ENCODE results near the gene CCDC137. TPM values are rescaled to one million over a fixed set of nuclear protein-coding genes. Genes with fewer than 3 reads are reported as not detected.

Gene CCDC137
- total RNA-seq, 2 donors from 2014 or later: 3.8 to 5.1 TPM

GRCh38 chr17:81701288-81702071 is 34.9 kb downstream of the CCDC137 start:
- TF ChIP-seq, protein P1, sequence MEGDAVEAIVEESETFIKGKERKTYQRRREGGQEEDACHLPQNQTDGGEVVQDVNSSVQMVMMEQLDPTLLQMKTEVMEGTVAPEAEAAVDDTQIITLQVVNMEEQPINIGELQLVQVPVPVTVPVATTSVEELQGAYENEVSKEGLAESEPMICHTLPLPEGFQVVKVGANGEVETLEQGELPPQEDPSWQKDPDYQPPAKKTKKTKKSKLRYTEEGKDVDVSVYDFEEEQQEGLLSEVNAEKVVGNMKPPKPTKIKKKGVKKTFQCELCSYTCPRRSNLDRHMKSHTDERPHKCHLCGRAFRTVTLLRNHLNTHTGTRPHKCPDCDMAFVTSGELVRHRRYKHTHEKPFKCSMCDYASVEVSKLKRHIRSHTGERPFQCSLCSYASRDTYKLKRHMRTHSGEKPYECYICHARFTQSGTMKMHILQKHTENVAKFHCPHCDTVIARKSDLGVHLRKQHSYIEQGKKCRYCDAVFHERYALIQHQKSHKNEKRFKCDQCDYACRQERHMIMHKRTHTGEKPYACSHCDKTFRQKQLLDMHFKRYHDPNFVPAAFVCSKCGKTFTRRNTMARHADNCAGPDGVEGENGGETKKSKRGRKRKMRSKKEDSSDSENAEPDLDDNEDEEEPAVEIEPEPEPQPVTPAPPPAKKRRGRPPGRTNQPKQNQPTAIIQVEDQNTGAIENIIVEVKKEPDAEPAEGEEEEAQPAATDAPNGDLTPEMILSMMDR (IDR thresholded peaks at IDR 0.05): no peak
- H3K9me3 ChIP-seq: no peaks in the 10 kb centered on the region
- peak overlapping the region in 1 of 2 donors; percentile 94 for H3K27ac ChIP-seq
- H3K4me3 ChIP-seq: peak overlapping the region in 1 of 2 donors; percentile 81
- peaks cover 0 to 52% of the 10 kb centered on the region in 2 donors for H3K4me1 ChIP-seq
- H3K36me3 ChIP-seq: peaks cover 65% of the 10 kb centered on the region
- H3K27me3 ChIP-seq: no peaks in the 10 kb centered on the region
- DNase-seq (ENCODE audit: low spot score): no peak

GRCh38 chr17:81702934-81703746 is 36.6 kb downstream of the CCDC137 start, which contains the start of gene MRPL12:
Gene MRPL12 (plus strand): TSS chr17:81703367. CDS start chr17:81703502, 135 bp downstream.
- Histone ChIP-seq H3K27me3 (no peaks in the 10 kb centered on the region), H3K4me3 (peak within 1 kb of the TSS; percentile 75 to 81), H3K27ac (peak within 1 kb of the TSS; percentile 90 to 94), H3K36me3 (peaks cover 67% of the 10 kb centered on the region), H3K4me1 (peaks cover 0 to 36% of the 10 kb centered on the region in 2 donors), H3K9me3 (no peaks in the 10 kb centered on the region)
- DNase-seq (ENCODE audit: low spot score): peak; percentile 93
- TF ChIP-seq, protein P1 (IDR thresholded peaks at IDR 0.05): peak in 1 of 2 donors; percentile 34

- H3K4me1 ChIP-seq: peaks cover 0 to 35% of the 10 kb centered on the region in 2 donors
- TF ChIP-seq, protein P1 (IDR thresholded peaks at IDR 0.05): no peak
- no peaks in the 10 kb centered on the region for H3K9me3 ChIP-seq
- H3K36me3 ChIP-seq: peaks cover 62% of the 10 kb centered on the region
- peak overlapping the region; percentile 75 to 81 for H3K4me3 ChIP-seq
- peak overlapping the region; percentile 90 to 94 for H3K27ac ChIP-seq
- DNase-seq (ENCODE audit: low spot score): no peak
- H3K27me3 ChIP-seq: no peaks in the 10 kb centered on the region
These were observed 37.5 kb downstream of the CCDC137 start for GRCh38 chr17:81703747-81704654.

DNA sequence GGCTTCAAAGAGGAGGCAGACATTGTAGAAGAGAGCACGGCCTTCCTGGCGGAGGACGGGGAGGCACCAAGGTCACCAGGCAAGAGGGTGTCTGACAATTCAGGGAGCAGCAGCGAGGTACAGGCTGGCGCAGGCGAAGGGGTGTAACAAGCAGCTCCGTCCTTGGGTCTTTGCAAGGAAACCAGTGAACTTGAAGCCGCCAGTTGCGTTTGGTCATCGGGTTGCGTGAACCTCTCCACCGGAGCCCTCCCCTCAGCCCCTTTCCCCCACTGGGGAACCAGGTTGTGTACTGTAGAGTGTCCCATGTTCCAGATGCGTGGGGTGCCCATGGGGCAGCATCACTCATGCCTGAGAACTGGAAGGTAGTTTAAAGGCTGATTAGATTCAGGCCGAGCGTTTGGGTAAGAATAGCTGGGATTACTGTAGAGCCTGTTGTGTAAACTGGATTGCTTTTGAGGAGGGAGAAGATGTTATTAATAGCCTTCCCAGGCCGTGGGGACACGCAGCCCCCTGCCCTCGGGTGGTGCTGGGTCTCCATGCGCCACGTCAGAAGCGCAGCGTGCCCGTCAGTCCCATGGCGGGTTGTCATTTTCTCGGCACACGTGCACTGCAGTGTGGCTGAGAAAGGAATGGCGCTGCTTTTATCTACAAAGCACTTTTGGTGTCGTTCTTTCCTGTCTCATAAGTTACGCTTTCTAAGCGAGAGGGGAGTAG is 39.1 kb downstream of the CCDC137 start:
- H3K27ac ChIP-seq: no peak overlapping the region
- H3K4me1 ChIP-seq: peaks cover 0 to 39% of the 10 kb centered on the region in 2 donors
- H3K4me3 ChIP-seq: no peak overlapping the region
- no peak for DNase-seq (ENCODE audit: low spot score)
- H3K27me3 ChIP-seq: no peaks in the 10 kb centered on the region
- H3K36me3 ChIP-seq: peaks cover 50% of the 10 kb centered on the region
- H3K9me3 ChIP-seq: no peaks in the 10 kb centered on the region
- TF ChIP-seq, protein P1 (IDR thresholded peaks at IDR 0.05): no peak

- Histone ChIP-seq H3K36me3 (peaks cover 44% of the 10 kb centered on the region), H3K27ac (no peak overlapping the region), H3K4me3 (no peak overlapping the region), H3K9me3 (no peaks in the 10 kb centered on the region), H3K27me3 (no peaks in the 10 kb centered on the region), H3K4me1 (peaks cover 0 to 39% of the 10 kb centered on the region in 2 donors)
- DNase-seq (ENCODE audit: low spot score): no peak
- TF ChIP-seq, protein P1 (IDR thresholded peaks at IDR 0.05): no peak
These were observed 39.7 kb downstream of the CCDC137 start for GRCh38 chr17:81706232-81706611.

All from right atrium auricular region (tissue), 2 donors.